ENCODE data around the gene EEF2K.

The EEF2K gene

GRCh38 chr16:22253272-22253671, 47.2 kb downstream of the EEF2K start:
- no peak for DNase-seq

GRCh38 chr16:22255335-22255734, 49.3 kb downstream of the EEF2K start:
- DNase-seq, result no peak

GRCh38 chr16:22257440-22257839, 51.4 kb downstream of the EEF2K start:
- no peak for DNase-seq

- no peak for DNase-seq
These were observed 54.4 kb downstream of the EEF2K start for GRCh38 chr16:22260490-22260889.

- DNase-seq, result peak; percentile 59
These were observed 56.4 kb downstream of the EEF2K start for GRCh38 chr16:22262460-22262859.

- DNase-seq, result no peak
These were observed 58.7 kb downstream of the EEF2K start for GRCh38 chr16:22264786-22265185.

GRCh38 chr16:22265351-22265750, 59.3 kb downstream of the EEF2K start:
- no peak for DNase-seq

GRCh38 chr16:22266546-22266945, 60.5 kb downstream of the EEF2K start:
- no peak for DNase-seq

- no peak for DNase-seq
These were observed 61.7 kb downstream of the EEF2K start for GRCh38 chr16:22267764-22268163.

GRCh38 chr16:22270525-22270924, 64.4 kb downstream of the EEF2K start:
- no peak for DNase-seq

GRCh38 chr16:22272870-22273650, 67.0 kb downstream of the EEF2K start:
- DNase-seq, result no peak

GRCh38 chr16:22274916-22275315, 68.8 kb downstream of the EEF2K start:
- no peak for DNase-seq

GRCh38 chr16:22278441-22279230, 72.6 kb downstream of the EEF2K start:
- DNase-seq, result no peak

- DNase-seq, result no peak
These were observed 76.3 kb downstream of the EEF2K start for GRCh38 chr16:22282254-22282892.

- DNase-seq, result peak; percentile 13
These were observed 78.6 kb downstream of the EEF2K start for GRCh38 chr16:22284637-22285036.

- DNase-seq, result no peak
These were observed 79.0 kb downstream of the EEF2K start for GRCh38 chr16:22285080-22285479.

GRCh38 chr16:22291020-22291419, 84.9 kb downstream of the EEF2K start:
- DNase-seq, result no peak

- peak; percentile 50 for DNase-seq
These were observed 85.8 kb downstream of the EEF2K start for GRCh38 chr16:22291860-22292318.

GRCh38 chr16:22292320-22292719, 86.2 kb downstream of the EEF2K start:
- DNase-seq, result no peak

GRCh38 chr16:22293137-22294106, 87.3 kb downstream of the EEF2K start:
- DNase-seq, result no peak

- no peak for DNase-seq
These were observed 90.4 kb downstream of the EEF2K start for GRCh38 chr16:22296225-22297113.
